Right renal pelvis (tissue), 4 donors: Measurements from ENCODE around the gene PLPPR4. TPM values are rescaled to one million over a fixed set of nuclear protein-coding genes. Genes with fewer than 3 reads are reported as not detected.
"Not testable (repeated sequence)": the region's sequence is repeated elsewhere in the genome, so short reads cannot be mapped to it uniquely, and the experiment has no call there.

Source experiments
- DNase-seq, 4 donors: peaks; one replicate each; pipeline ENCODE4 v3.0.0-alpha.2; 2013; ENCODE audit warnings: low read depth in 4 of 4, low spot score in 3 of 4, missing footprints in 1 of 4
- polyA plus RNA-seq, 4 donors: library from polyadenylated mRNA; unstranded; fragments of 120-200 nt; gene quantifications; one replicate each; pipeline ENCODE4 v1.2.1, GENCODE V29; 2013; ENCODE audit not compliant: insufficient read length in 4 of 4

The PLPPR4 gene
- polyA plus RNA-seq, 4 donors = 1.4 to 2.2 (median 1.7) TPM

- no peak for DNase-seq
These were observed 832 bp downstream of the PLPPR4 start for GRCh38 chr1:99265124-99265523.

GRCh38 chr1:99266726-99267125 lies 2.4 kb downstream of the PLPPR4 start:
- DNase-seq = no peak

- no peak for DNase-seq
These were observed 3.7 kb downstream of the PLPPR4 start for GRCh38 chr1:99268021-99268420.

- no peak for DNase-seq
These were observed 5.0 kb downstream of the PLPPR4 start for GRCh38 chr1:99269321-99269720.

- DNase-seq = no peak
These were observed 6.4 kb downstream of the PLPPR4 start for GRCh38 chr1:99270646-99271045.

GRCh38 chr1:99271249-99271648 lies 7.0 kb downstream of the PLPPR4 start:
- no peak for DNase-seq

- DNase-seq = no peak
These were observed 12.8 kb downstream of the PLPPR4 start for GRCh38 chr1:99277066-99277465.

GRCh38 chr1:99279525-99279924 lies 15.2 kb downstream of the PLPPR4 start:
- DNase-seq = no peak

- DNase-seq = no peak
These were observed 16.8 kb downstream of the PLPPR4 start for GRCh38 chr1:99281105-99281504.

GRCh38 chr1:99282536-99282935 lies 18.2 kb downstream of the PLPPR4 start:
- DNase-seq = no peak

GRCh38 chr1:99283521-99283920 lies 19.2 kb downstream of the PLPPR4 start:
- DNase-seq = not testable (repeated sequence)

GRCh38 chr1:99292886-99293285 lies 28.6 kb downstream of the PLPPR4 start:
- DNase-seq = no peak

- DNase-seq = no peak
These were observed 33.6 kb downstream of the PLPPR4 start for GRCh38 chr1:99297923-99298322.

GRCh38 chr1:99304725-99305282 lies 40.5 kb downstream of the PLPPR4 start:
- DNase-seq = no peak

- DNase-seq = no peak
These were observed 41.3 kb downstream of the PLPPR4 start for GRCh38 chr1:99305626-99306025.

- no peak for DNase-seq
These were observed 41.8 kb downstream of the PLPPR4 start for GRCh38 chr1:99306056-99306455.

- DNase-seq = no peak
These were observed 42.4 kb downstream of the PLPPR4 start for GRCh38 chr1:99306644-99307043.

- no peak for DNase-seq
These were observed 51.0 kb downstream of the PLPPR4 start for GRCh38 chr1:99315305-99315704.

- no peak for DNase-seq
These were observed 62.1 kb downstream of the PLPPR4 start for GRCh38 chr1:99326215-99326949.

GRCh38 chr1:99327357-99327756 lies 63.1 kb downstream of the PLPPR4 start:
- DNase-seq = peak; percentile 3 to 46 (median 20)

GRCh38 chr1:99328171-99328570 lies 63.9 kb downstream of the PLPPR4 start:
- no peak for DNase-seq

- no peak for DNase-seq
These were observed 66.8 kb downstream of the PLPPR4 start for GRCh38 chr1:99331083-99331482.
